Mesendoderm (in vitro differentiated cells): ENCODE data around the gene AQP11.

Source experiments
- DNase-seq: peaks from one replicate; pipeline ENCODE4 v3.0.0; 2013
- H2AK5ac ChIP-seq: 2 replicates; pipeline ENCODE4 v1.6.1; 2013; ENCODE audit warnings: low read length, inconsistent platforms
- H2BK120ac ChIP-seq: 2 replicates; pipeline ENCODE4 v1.6.1; 2013; ENCODE audit warnings: low read depth, mild to moderate bottlenecking, low read length, moderate library complexity, mixed read lengths
- H2BK15ac ChIP-seq: replicated peaks from 2 replicates; pipeline ENCODE4 v1.6.1; 2013; ENCODE audit warnings: low read depth, mild to moderate bottlenecking, moderate library complexity
- H2BK5ac ChIP-seq: 2 replicates; pipeline ENCODE4 v1.6.1; 2013; ENCODE audit warnings: low read length, inconsistent platforms
- H3K18ac ChIP-seq: 2 replicates; pipeline ENCODE4 v1.6.1; 2013; ENCODE audit warnings: mild to moderate bottlenecking, low read length, mixed read lengths
- H3K23ac ChIP-seq: one replicate; pipeline ENCODE4 v1.6.1; 2013; ENCODE audit warnings: low read length
- H3K27ac ChIP-seq: 2 replicates; pipeline ENCODE4 v1.5.1; 2013; ENCODE audit warnings: low read depth, mild to moderate bottlenecking, inconsistent platforms, low read length, moderate library complexity
- H3K27me3 ChIP-seq: 2 replicates; pipeline ENCODE4 v1.6.1; 2013; ENCODE audit warnings: low read length, control low read depth, mild to moderate bottlenecking, inconsistent platforms; ENCODE audit not compliant: insufficient read depth, poor library complexity
- H3K36me3 ChIP-seq: 2 replicates; pipeline ENCODE4 v1.6.1; 2013; ENCODE audit warnings: low read length, inconsistent platforms; ENCODE audit not compliant: control insufficient read depth, insufficient read depth
- H3K4ac ChIP-seq: one replicate; pipeline ENCODE4 v1.6.1; 2013; ENCODE audit warnings: low read depth, mild to moderate bottlenecking, low read length, moderate library complexity
- H3K4me1 ChIP-seq: 2 replicates; pipeline ENCODE4 v1.6.1; 2013; ENCODE audit warnings: low read depth, low read length, inconsistent platforms; ENCODE audit not compliant: control insufficient read depth
- H3K4me2 ChIP-seq: 2 replicates; pipeline ENCODE4 v1.6.1; 2013; ENCODE audit warnings: low read length
- H3K4me3 ChIP-seq: 2 replicates; pipeline ENCODE4 v1.5.1; 2013; ENCODE audit warnings: mild to moderate bottlenecking, low read length
- H3K56ac ChIP-seq: one replicate; pipeline ENCODE4 v1.6.1; 2013; ENCODE audit warnings: low read length
- H3K79me1 ChIP-seq: 2 replicates; pipeline ENCODE4 v1.6.1; 2013; ENCODE audit warnings: low read length, inconsistent platforms
- H3K79me2 ChIP-seq: 2 replicates; pipeline ENCODE4 v1.6.1; 2013; ENCODE audit warnings: mild to moderate bottlenecking, low read length; ENCODE audit not compliant: control insufficient read depth, insufficient read depth
- H3K9ac ChIP-seq: 2 replicates; pipeline ENCODE4 v1.6.1; 2013; ENCODE audit warnings: low read length, inconsistent platforms
- H4K5ac ChIP-seq: one replicate; pipeline ENCODE4 v1.6.1; 2013; ENCODE audit warnings: low read length
- H4K8ac ChIP-seq: one replicate; pipeline ENCODE4 v1.6.1; 2013; ENCODE audit warnings: low read depth, mild to moderate bottlenecking, control low read depth, low read length, moderate library complexity
- WGBS: extraction: QIAGEN DNeasy Blood & Tissue Kit; methylation state at CpG from one replicate; pipeline ENCODE4 v1.1.7; 2013; ENCODE audit warnings: low lambda C conversion rate, missing lambda C conversion rate; ENCODE audit not compliant: insufficient coverage; ENCODE audit errors: extremely low coverage; 5-methylcytosine and 5-hydroxymethylcytosine counted together

AQP11 gene

DNA sequence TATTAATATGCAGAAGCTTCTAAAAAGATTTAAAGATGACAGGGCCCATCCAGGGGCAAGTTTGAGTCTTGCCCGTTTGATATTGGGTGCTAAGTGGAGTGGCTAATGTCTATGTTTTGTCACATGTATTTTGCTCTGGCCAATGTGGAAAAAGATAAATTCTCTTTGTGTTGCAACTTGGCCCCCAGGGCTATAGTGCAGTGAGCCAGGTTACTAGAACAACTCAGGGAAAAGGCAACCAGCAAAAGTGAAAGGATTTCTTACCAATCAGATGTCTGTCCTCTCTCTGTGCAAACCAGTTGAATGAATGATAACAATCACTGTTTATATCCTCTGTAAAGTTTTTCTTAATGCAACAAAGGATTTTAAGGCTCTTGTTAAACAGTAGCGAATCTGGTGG lies 52.5 kb downstream of the AQP11 start:
- Histone ChIP-seq H2BK5ac (no peak overlapping the region), H3K79me1 (no peaks in the 10 kb centered on the region), H4K8ac (no peak overlapping the region), H3K4me1 (peaks cover 2% of the 10 kb centered on the region), H3K56ac (no peak overlapping the region), H2BK15ac (no peak overlapping the region), H3K4me2 (no peak overlapping the region), H3K18ac (no peak overlapping the region), H3K4me3 (no peak overlapping the region), H2BK120ac (no peak overlapping the region), H3K79me2 (peaks cover 2% of the 10 kb centered on the region), H3K4ac (no peak overlapping the region), H3K27me3 (no peaks in the 10 kb centered on the region), H3K23ac (no peak overlapping the region), H3K36me3 (no peaks in the 10 kb centered on the region), H4K5ac (no peak overlapping the region), H3K27ac (no peak overlapping the region), H2AK5ac (no peak overlapping the region), H3K9ac (no peak overlapping the region)
- no CpG with 5 or more reads among the region's 2 CpGs for WGBS
- DNase-seq: no peak

DNA sequence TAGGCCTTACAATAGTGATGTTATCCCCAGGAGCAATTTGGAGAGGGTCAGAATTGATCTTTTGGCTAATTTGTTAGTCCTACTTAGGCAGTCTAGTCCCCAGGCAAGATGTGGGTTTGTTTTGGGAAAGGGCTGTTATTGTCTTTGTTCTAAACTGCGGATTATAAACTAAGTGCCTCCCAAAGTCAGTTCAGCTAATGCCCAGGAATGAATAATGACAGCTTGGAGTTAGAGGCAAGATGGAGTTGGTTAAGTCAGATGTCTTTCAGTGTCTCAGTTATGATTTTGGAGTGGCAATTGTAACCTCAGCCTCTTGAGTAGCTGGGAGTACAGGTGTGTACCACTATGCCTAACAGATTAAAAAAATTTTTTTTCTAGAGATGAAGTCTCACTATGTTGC lies 55.1 kb downstream of the AQP11 start:
- no peak overlapping the region for H3K4ac ChIP-seq
- H4K8ac ChIP-seq: no peak overlapping the region
- H4K5ac ChIP-seq: no peak overlapping the region
- H3K27ac ChIP-seq: no peak overlapping the region
- H3K79me1 ChIP-seq: no peaks in the 10 kb centered on the region
- no peak overlapping the region for H2BK120ac ChIP-seq
- H3K79me2 ChIP-seq: no peaks in the 10 kb centered on the region
- no peak overlapping the region for H3K9ac ChIP-seq
- no CpG with 5 or more reads among the region's 1 CpG for WGBS
- H3K56ac ChIP-seq: no peak overlapping the region
- no peak overlapping the region for H2BK5ac ChIP-seq
- H3K4me2 ChIP-seq: no peak overlapping the region
- H2BK15ac ChIP-seq: no peak overlapping the region
- DNase-seq: no peak
- H3K18ac ChIP-seq: no peak overlapping the region
- no peaks in the 10 kb centered on the region for H3K4me1 ChIP-seq
- no peaks in the 10 kb centered on the region for H3K36me3 ChIP-seq
- H3K23ac ChIP-seq: no peak overlapping the region
- H3K27me3 ChIP-seq: no peaks in the 10 kb centered on the region
- H3K4me3 ChIP-seq: no peak overlapping the region
- H2AK5ac ChIP-seq: no peak overlapping the region

DNA sequence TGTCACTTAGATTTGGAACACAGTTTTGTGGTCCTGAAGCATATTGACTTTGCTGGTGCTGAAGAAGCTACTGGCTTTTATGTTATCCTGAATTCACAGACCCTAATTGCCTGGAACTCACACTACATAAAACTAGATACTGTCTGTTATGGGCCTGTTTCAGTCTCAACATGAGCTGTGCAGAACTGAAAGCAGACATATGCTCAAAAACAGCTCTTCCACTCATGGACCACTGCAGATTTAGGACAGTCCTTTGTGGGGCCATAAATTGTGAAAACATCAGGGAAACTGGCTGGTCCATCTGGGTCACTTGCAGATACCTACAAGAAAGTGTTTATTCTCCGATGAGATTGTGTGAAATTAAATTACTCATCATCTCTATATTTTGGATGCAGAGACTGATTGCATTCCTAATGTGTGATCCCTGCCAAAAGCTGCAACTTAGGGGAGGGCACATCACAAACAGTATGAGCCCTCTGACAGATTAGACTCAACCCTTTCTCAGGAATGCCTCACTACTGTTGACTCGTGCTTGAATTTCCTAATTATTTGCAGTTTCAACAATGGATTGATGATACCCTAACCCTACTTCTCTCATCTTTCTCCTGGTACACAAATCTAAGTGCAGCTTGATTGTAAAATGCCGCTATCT lies 58.0 kb downstream of the AQP11 start:
- no peak overlapping the region for H3K4me3 ChIP-seq
- no peak overlapping the region for H3K23ac ChIP-seq
- no peak overlapping the region for H2AK5ac ChIP-seq
- no peaks in the 10 kb centered on the region for H3K27me3 ChIP-seq
- no peak overlapping the region for H4K8ac ChIP-seq
- no peaks in the 10 kb centered on the region for H3K79me1 ChIP-seq
- H4K5ac ChIP-seq: no peak overlapping the region
- WGBS: no CpG with 5 or more reads among the region's 3 CpGs
- no peak overlapping the region for H3K9ac ChIP-seq
- H2BK120ac ChIP-seq: no peak overlapping the region
- H2BK15ac ChIP-seq: no peak overlapping the region
- no peak overlapping the region for H3K27ac ChIP-seq
- no peak overlapping the region for H3K4ac ChIP-seq
- DNase-seq: no peak
- no peaks in the 10 kb centered on the region for H3K36me3 ChIP-seq
- no peak overlapping the region for H2BK5ac ChIP-seq
- no peak overlapping the region for H3K56ac ChIP-seq
- no peaks in the 10 kb centered on the region for H3K79me2 ChIP-seq
- no peak overlapping the region for H3K4me2 ChIP-seq
- no peak overlapping the region for H3K18ac ChIP-seq
- no peaks in the 10 kb centered on the region for H3K4me1 ChIP-seq

DNA sequence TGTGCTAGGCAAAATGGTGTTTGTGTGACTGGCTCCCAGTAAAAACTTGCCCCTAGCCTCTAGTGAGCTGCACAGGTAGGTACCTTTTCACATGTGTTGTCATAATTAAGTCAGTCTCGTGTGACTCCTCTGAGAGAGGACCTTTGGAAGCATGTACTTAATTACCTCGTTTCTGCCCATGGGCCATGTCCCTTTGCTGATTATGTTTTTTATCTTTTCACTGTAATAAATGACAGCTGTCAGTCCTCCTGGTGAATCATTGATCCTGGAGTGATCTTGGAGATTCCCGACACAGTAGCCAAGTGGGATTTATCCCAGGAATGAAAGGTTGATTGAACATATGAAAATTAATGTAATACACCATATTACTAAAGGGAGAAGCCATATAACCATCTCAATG lies 60.4 kb downstream of the AQP11 start:
- WGBS: no CpG with 5 or more reads among the region's 3 CpGs

DNA sequence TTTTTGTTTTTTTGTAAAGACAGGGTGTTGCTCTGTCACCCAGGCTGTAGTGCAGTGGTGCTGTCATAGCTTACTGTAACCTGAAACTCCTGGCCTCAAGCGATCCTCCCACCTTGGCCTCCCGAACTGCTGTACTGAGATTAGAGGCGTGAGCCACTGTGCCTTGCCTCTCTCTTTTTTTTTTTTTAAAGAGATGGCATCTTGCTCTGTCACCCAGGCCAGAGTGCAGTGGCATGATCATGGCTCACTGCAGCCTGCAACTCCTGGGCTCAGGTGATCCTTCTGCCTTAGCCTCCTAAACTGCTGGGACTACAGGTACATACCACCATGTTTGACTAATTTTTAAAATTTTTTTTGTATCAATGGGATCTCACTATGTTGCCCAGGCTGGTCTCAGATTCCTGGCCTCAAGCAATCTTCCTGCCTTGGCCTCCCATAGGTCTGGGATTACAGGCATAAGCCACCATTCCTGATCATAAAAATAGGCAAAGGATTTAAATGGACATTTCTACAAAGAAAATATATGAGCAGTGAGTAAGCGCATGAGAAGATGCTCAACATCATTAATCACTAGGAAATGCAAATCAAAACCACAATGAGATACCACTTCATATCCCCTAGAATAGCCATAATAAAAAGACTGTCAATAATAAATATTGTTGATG lies 65.1 kb downstream of the AQP11 start:
- H3K79me2 ChIP-seq: no peaks in the 10 kb centered on the region
- no peak overlapping the region for H3K4me2 ChIP-seq
- no peak overlapping the region for H4K8ac ChIP-seq
- H3K4ac ChIP-seq: no peak overlapping the region
- no peak overlapping the region for H3K27ac ChIP-seq
- no CpG with 5 or more reads among the region's 4 CpGs for WGBS
- H3K4me3 ChIP-seq: no peak overlapping the region
- no peaks in the 10 kb centered on the region for H3K79me1 ChIP-seq
- H3K36me3 ChIP-seq: no peaks in the 10 kb centered on the region
- H2BK15ac ChIP-seq: no peak overlapping the region
- H3K9ac ChIP-seq: no peak overlapping the region
- no peaks in the 10 kb centered on the region for H3K4me1 ChIP-seq
- no peak overlapping the region for H3K23ac ChIP-seq
- no peak overlapping the region for H2BK5ac ChIP-seq
- peak; percentile 25 for DNase-seq
- no peak overlapping the region for H3K18ac ChIP-seq
- no peak overlapping the region for H4K5ac ChIP-seq
- H3K56ac ChIP-seq: no peak overlapping the region
- no peak overlapping the region for H2BK120ac ChIP-seq
- H3K27me3 ChIP-seq: no peaks in the 10 kb centered on the region
- no peak overlapping the region for H2AK5ac ChIP-seq

More for the DNA sequence above, 60.4 kb downstream of the AQP11 start:
- no peaks in the 10 kb centered on the region for H3K79me2 ChIP-seq
- H3K36me3 ChIP-seq: no peaks in the 10 kb centered on the region
- H3K56ac ChIP-seq: no peak overlapping the region
- H3K27ac ChIP-seq: no peak overlapping the region
- H4K8ac ChIP-seq: no peak overlapping the region
- DNase-seq: no peak
- H3K4me3 ChIP-seq: no peak overlapping the region
- H3K4me2 ChIP-seq: no peak overlapping the region
- no peak overlapping the region for H2BK5ac ChIP-seq
- no peak overlapping the region for H4K5ac ChIP-seq
- no peak overlapping the region for H3K18ac ChIP-seq
- no peak overlapping the region for H3K23ac ChIP-seq
- no peak overlapping the region for H3K9ac ChIP-seq
- no peak overlapping the region for H3K4ac ChIP-seq
- H3K27me3 ChIP-seq: no peaks in the 10 kb centered on the region
- no peak overlapping the region for H2BK15ac ChIP-seq
- no peaks in the 10 kb centered on the region for H3K79me1 ChIP-seq
- H3K4me1 ChIP-seq: no peaks in the 10 kb centered on the region
- no peak overlapping the region for H2AK5ac ChIP-seq
- H2BK120ac ChIP-seq: no peak overlapping the region

DNA sequence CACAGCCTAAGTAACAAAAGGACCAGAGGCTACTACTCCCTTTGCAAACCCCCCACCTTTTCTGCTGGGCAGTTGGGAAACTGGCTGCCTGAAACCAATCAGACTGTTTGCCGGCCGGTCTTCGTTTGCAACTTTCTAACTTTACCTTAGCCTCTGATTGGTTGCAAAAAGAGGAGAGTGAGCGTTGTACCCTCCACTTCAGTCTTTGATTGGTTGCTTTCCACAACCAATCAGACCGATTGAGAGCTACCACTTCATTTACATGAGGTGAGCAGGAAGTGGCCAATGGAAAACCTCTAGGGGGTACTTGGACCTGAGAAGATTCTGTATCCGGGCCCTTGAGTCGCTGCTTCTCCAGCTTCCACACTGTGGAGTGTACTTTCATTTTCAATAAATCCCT lies 66.6 kb downstream of the AQP11 start:
- H2BK5ac ChIP-seq: no peak overlapping the region
- H3K27me3 ChIP-seq: no peaks in the 10 kb centered on the region
- peak; percentile 49 for DNase-seq
- H3K18ac ChIP-seq: no peak overlapping the region
- WGBS: no CpG with 5 or more reads among the region's 7 CpGs
- H3K36me3 ChIP-seq: no peaks in the 10 kb centered on the region
- no peak overlapping the region for H3K4me3 ChIP-seq
- no peaks in the 10 kb centered on the region for H3K4me1 ChIP-seq
- no peak overlapping the region for H3K56ac ChIP-seq
- H3K4ac ChIP-seq: no peak overlapping the region
- H4K5ac ChIP-seq: no peak overlapping the region
- no peak overlapping the region for H2BK120ac ChIP-seq
- H3K9ac ChIP-seq: no peak overlapping the region
- no peak overlapping the region for H2BK15ac ChIP-seq
- no peak overlapping the region for H3K23ac ChIP-seq
- no peak overlapping the region for H4K8ac ChIP-seq
- H2AK5ac ChIP-seq: no peak overlapping the region
- H3K27ac ChIP-seq: no peak overlapping the region
- no peaks in the 10 kb centered on the region for H3K79me1 ChIP-seq
- no peaks in the 10 kb centered on the region for H3K79me2 ChIP-seq
- H3K4me2 ChIP-seq: no peak overlapping the region
